GM12874 (cell line): ENCODE results near the gene PITHD1.

Experiments
- CTCF ChIP-seq: IDR thresholded peaks from 2 replicates; pipeline ENCODE4 v1.5.1; 2011; ENCODE audit warnings: low read depth, mild to moderate bottlenecking, control low read depth, low read length, moderate library complexity; ENCODE audit not compliant: insufficient read depth

The PITHD1 gene

GRCh38 chr1:23745515-23745914 is 32.7 kb upstream of the PITHD1 start:
- TF ChIP-seq CTCF, result peak; percentile 42

- TF ChIP-seq CTCF, result no peak
These were observed 30.2 kb upstream of the PITHD1 start for GRCh38 chr1:23748016-23748415.

DNA sequence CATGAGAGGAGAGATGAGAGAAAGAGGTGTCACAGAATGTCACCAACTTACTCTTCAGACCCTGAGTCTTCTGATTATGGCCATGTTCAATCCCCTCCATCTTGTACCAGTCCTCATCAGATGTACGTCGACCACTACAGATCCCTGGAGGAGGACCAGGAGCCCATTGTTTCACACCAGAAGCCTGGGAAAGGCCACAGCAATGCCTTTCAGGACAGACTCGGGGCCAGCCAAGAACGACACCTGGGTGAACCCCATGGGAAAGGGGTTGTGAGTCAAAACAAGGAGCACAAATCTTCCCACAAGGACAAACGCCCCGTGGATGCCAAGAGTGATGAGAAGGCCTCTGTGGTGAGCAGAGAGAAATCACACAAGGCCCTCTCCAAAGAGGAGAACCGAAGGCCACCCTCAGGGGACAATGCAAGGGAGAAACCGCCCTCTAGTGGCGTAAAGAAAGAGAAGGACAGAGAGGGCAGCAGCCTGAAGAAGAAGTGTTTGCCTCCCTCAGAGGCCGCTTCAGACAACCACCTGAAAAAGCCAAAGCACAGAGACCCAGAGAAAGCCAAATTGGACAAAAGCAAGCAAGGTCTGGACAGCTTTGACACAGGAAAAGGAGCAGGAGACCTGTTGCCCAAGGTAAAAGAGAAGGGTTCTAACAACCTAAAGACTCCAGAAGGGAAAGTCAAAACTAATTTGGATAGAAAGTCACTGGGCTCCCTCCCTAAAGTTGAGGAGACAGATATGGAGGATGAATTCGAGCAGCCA is 27.0 kb upstream of the PITHD1 start:
- peak; percentile 82 for TF ChIP-seq CTCF

DNA sequence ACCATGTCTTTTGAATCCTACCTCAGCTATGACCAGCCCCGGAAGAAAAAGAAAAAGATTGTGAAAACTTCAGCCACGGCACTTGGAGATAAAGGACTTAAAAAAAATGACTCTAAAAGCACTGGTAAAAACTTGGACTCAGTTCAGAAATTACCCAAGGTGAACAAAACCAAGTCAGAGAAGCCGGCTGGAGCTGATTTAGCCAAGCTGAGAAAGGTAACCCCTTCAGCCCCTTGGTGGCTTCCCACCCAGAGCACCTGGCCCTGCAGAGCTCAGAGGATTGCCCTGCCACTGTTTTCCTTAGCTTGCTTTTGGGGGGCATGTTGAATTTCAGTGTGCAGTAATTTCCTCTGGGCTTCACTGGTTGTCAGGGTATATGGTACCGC is 26.4 kb upstream of the PITHD1 start:
- no peak for TF ChIP-seq CTCF

GRCh38 chr1:23752909-23753308 is 25.3 kb upstream of the PITHD1 start:
- TF ChIP-seq CTCF, result no peak

GRCh38 chr1:23756676-23757075 is 21.5 kb upstream of the PITHD1 start:
- no peak for TF ChIP-seq CTCF

DNA sequence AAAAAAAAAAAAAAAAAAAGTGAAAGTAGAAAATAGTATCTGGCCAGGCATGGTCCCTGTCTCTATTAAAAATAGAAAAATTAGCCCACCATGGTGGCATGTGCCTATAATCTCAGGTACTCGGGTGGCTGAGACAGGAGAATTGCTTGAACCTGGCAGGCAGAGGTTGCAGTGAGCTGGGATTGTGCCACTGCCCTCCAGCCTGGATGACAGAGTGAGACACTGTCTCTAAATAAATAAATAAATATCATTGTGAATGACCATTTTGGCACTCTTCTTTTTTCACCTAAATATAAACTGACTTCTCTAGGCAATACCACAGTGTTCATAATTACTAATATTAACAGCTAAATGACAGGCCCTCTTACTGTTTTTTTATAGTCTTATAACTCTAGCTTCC is 20.4 kb upstream of the PITHD1 start:
- no peak for TF ChIP-seq CTCF
